IPS-15b (cell line): ENCODE data around the gene COL3A1.

Experiments used
- H3K27me3 ChIP-seq: one replicate; pipeline ENCODE4 v1.6.1; 2013; ENCODE audit warnings: low read length; ENCODE audit not compliant: control insufficient read depth, insufficient read depth
- H3K36me3 ChIP-seq: one replicate; pipeline ENCODE4 v1.6.1; 2013; ENCODE audit warnings: low read length; ENCODE audit not compliant: control insufficient read depth, insufficient read depth
- H3K4me1 ChIP-seq: one replicate; pipeline ENCODE4 v1.6.1; 2013; ENCODE audit warnings: mild to moderate bottlenecking, low read length; ENCODE audit not compliant: control insufficient read depth, insufficient read depth
- H3K4me3 ChIP-seq: one replicate; pipeline ENCODE4 v1.5.1; 2013; ENCODE audit warnings: low read depth, low read length
- H3K9ac ChIP-seq: one replicate; pipeline ENCODE4 v1.6.1; 2013; ENCODE audit warnings: low read depth, mild to moderate bottlenecking, low read length
- H3K9me3 ChIP-seq: one replicate; pipeline ENCODE4 v1.6.1; 2013; ENCODE audit warnings: mild to moderate bottlenecking, low read length; ENCODE audit not compliant: control insufficient read depth, insufficient read depth

The COL3A1 gene

DNA sequence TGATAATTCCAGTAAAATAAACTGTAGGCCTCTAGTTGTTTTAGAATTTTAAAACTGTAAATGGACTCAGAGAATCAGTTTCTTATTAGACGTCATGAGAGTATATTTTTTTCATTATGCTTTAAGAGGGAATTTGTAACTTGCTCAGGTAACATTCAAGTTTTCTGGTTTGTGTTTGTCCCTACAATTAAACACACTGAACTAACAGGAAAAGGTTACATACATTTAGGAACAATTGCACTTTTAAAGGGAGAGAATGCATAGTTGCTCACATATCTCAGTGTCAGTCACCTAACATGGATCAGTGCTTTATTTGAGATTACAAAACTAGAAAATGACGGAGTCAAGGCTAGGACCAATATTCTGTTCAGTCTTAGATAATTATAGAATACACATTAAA is 3.1 kb downstream of the COL3A1 start:
- H3K27me3 ChIP-seq, result no peaks in the 10 kb centered on the region
- no peaks in the 10 kb centered on the region for H3K4me1 ChIP-seq
- H3K9ac ChIP-seq, result no peak overlapping the region
- H3K36me3 ChIP-seq, result no peaks in the 10 kb centered on the region
- H3K9me3 ChIP-seq, result no peaks in the 10 kb centered on the region
- H3K4me3 ChIP-seq, result no peak overlapping the region

DNA sequence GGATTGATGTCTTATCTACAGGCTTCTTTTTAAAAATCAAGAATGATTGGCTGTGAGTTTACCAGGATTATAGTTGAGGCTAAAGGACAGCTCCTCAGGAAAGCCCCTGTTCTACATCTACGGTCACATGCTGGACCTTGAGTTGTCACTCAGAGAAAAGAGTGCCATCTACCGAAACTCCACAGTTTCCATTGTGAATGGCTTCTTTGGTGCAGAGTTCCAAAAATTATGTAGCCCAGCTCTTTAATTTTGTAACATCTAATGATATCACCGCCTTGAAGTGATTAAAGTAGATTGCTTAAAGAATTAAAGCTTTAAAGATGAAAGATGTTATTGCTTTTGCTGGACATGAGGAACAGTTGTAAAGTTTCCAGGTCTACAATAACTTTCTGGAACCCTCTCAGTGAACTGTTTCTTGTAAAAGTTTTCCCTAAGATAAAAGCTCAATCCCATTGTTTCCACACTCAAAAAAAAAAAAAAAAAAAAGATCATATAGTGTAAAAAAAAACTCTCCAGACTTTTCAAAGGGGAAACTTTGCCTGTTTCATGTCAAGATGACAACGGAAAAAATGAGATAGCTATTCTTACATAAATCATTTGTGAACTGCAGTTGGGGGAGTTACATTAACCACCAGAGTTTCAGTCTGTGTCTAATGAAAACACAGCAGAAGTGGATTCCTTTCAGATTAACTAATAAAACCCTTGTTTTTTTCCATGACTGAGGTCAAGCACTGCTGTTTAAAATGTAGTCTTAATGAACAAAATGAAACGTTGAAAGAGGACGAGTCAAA is 4.3 kb downstream of the COL3A1 start:
- H3K4me1 ChIP-seq, result no peaks in the 10 kb centered on the region
- no peak overlapping the region for H3K4me3 ChIP-seq
- no peaks in the 10 kb centered on the region for H3K27me3 ChIP-seq
- H3K36me3 ChIP-seq, result no peaks in the 10 kb centered on the region
- H3K9ac ChIP-seq, result no peak overlapping the region
- H3K9me3 ChIP-seq, result no peaks in the 10 kb centered on the region

DNA sequence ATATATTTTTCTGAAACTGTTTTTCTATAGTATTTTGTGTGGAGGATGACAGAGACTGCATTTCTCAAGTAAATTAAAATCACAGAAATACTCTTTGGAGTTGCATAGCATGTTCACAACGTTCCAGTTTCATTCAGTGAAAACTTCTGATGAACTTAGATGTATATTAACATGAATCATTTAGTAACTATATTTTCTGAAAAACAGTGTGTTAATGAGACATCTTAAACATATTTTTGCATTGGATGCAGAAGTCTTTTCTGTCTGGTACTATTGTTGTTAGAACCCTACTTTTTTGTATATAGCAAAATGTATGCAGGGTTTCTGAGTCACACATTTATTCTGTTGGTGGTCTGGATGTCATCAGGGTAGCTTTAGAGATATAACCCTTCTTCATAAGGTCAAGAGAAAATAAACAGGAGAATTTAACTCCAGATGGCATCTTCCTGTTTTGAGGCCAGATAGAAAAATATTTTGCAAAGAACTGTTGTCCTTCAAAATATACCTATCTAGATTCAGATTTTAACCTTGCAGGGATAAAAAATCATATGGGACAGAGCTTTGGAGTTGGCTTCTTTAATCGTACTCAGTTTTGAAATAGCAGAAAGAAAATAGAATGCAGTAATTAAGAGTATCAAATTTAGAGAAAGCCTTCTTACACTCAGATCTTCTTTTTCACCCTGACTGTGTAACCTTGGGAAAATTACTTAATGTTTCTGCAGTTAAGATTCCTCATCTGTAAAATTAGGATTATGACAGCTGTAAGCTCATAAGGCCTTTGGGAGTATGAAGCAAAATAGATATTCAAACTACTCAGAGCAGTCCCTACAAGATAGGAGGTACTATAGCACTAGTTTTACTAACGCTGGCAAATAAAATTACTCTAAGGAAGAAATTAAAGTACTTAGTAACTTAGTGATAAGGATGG is 5.3 kb downstream of the COL3A1 start:
- H3K9ac ChIP-seq, result no peak overlapping the region
- no peaks in the 10 kb centered on the region for H3K36me3 ChIP-seq
- H3K27me3 ChIP-seq, result no peaks in the 10 kb centered on the region
- no peaks in the 10 kb centered on the region for H3K4me1 ChIP-seq
- no peak overlapping the region for H3K4me3 ChIP-seq
- H3K9me3 ChIP-seq, result no peaks in the 10 kb centered on the region

DNA sequence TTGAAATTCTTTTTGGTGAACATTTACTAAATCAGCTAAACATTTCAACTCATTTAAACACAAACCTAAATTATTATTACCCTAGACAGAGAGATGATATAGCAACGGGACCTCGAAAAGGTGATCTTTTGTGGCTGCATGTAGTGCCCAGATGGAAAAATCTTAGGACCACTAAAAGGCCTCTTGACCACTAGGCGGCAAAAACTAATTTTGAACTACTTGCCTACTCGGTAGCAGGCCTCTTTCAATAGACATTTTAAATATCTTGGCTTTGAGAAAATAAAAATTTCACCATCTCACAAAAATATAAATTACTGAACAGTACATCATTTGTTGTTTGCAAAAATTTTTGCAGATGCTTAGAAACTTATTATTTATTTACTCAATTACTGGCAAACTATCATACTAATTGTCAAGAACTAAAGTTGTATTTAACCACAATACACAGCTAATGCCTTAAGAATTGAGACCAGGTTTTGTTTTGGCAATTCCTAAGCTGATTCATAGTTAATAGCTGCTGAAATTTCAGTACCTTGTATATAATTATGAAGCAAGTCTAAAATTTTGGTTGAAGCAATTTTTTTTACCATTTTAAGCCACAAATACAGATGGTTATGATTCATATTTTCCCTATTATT is 9.4 kb downstream of the COL3A1 start:
- Histone ChIP-seq H3K27me3 (no peaks in the 10 kb centered on the region), H3K36me3 (no peaks in the 10 kb centered on the region), H3K4me1 (no peaks in the 10 kb centered on the region), H3K9me3 (no peaks in the 10 kb centered on the region), H3K9ac (no peak overlapping the region), H3K4me3 (no peak overlapping the region)

DNA sequence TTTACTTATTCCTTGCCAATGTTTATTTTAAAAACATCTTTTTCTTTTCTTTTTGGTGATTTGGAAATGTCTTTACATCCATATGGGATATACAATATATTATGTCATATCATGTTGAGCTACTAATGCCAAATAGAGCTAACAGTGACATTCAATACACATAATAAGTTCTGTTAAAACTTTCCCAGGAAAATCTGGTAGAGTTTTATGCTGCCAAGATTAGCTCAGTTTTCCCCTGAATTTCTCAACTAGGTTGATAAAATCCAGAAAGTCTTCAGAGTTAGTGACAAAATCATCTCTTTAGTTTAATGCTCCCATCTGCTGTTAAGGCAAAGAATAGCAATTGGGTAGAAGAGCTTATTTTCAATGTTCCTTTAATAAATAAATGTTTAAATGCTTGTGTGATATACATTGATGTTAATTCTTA is 9.9 kb downstream of the COL3A1 start:
- Histone ChIP-seq H3K4me1 (no peaks in the 10 kb centered on the region), H3K27me3 (no peaks in the 10 kb centered on the region), H3K4me3 (no peak overlapping the region), H3K9ac (no peak overlapping the region), H3K36me3 (no peaks in the 10 kb centered on the region), H3K9me3 (no peaks in the 10 kb centered on the region)

DNA sequence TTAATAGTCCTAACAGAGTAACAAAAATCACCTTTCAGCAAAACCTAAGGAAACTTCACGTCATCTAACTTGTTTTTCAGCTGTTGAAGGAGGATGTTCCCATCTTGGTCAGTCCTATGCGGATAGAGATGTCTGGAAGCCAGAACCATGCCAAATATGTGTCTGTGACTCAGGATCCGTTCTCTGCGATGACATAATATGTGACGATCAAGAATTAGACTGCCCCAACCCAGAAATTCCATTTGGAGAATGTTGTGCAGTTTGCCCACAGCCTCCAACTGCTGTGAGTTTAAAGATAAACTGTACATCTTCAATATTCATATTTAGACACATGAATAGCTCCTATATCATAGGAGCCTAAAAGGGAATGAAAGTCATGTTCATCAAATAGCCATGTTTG is 10.5 kb downstream of the COL3A1 start:
- Histone ChIP-seq H3K9ac (no peak overlapping the region), H3K36me3 (no peaks in the 10 kb centered on the region), H3K9me3 (no peaks in the 10 kb centered on the region), H3K4me1 (no peaks in the 10 kb centered on the region), H3K4me3 (no peak overlapping the region), H3K27me3 (no peaks in the 10 kb centered on the region)

DNA sequence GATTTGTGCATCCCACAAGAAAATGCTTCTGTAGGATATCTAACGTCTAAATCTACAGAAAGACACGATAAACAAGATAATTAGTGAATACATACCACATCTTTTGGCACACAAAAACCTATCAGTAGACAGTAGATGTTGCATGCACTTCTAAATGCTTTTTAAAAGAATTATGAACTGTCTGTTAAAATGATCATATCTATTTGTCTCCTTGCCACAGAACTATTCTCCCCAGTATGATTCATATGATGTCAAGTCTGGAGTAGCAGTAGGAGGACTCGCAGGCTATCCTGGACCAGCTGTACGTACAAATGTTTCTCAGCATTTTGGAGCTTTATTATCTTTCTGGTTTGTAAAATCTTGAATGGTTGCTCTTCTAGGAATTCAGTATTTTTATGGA is 12.7 kb downstream of the COL3A1 start:
- no peaks in the 10 kb centered on the region for H3K9me3 ChIP-seq
- H3K4me3 ChIP-seq, result no peak overlapping the region
- no peaks in the 10 kb centered on the region for H3K36me3 ChIP-seq
- H3K27me3 ChIP-seq, result no peaks in the 10 kb centered on the region
- H3K4me1 ChIP-seq, result no peaks in the 10 kb centered on the region
- H3K9ac ChIP-seq, result no peak overlapping the region

DNA sequence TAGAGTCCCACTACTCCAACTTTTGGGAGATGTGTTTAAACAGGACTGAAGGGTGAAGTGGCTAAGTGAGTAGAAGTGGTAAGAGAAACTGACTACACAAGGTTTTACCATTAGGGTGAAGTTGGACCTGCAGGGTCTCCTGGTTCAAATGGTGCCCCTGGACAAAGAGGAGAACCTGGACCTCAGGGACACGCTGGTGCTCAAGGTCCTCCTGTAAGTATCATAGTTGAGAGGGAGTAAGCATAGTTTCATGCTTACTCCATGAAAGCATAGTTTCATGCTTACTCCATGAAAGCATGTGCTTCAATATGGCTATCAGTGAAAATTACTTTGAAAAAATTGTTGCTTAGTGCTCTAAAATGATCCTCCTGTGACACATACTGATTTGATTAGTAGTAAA is 19.1 kb downstream of the COL3A1 start:
- Histone ChIP-seq H3K9me3 (no peaks in the 10 kb centered on the region), H3K36me3 (no peaks in the 10 kb centered on the region), H3K4me1 (no peaks in the 10 kb centered on the region), H3K27me3 (no peaks in the 10 kb centered on the region), H3K4me3 (no peak overlapping the region), H3K9ac (no peak overlapping the region)

DNA sequence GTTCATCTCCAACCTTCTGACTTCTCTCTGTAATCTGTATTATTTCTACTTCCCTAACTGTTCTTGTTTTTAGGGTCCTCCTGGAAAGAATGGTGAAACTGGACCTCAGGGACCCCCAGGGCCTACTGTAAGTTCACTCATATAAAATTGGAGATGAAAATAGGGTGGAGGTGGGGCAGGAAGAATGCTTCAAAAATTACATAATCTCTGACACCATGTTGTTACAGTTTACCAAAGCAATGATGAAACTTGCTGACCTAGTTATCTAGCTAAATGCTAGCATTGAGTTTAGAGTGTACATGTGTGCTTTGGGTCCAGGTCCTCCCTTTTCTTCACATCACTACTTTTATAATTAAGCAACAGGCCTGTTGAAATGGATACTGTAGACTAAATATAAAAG is 23.1 kb downstream of the COL3A1 start:
- H3K4me3 ChIP-seq, result no peak overlapping the region
- H3K4me1 ChIP-seq, result no peaks in the 10 kb centered on the region
- H3K27me3 ChIP-seq, result no peaks in the 10 kb centered on the region
- H3K9ac ChIP-seq, result no peak overlapping the region
- H3K36me3 ChIP-seq, result no peaks in the 10 kb centered on the region
- H3K9me3 ChIP-seq, result no peaks in the 10 kb centered on the region

DNA sequence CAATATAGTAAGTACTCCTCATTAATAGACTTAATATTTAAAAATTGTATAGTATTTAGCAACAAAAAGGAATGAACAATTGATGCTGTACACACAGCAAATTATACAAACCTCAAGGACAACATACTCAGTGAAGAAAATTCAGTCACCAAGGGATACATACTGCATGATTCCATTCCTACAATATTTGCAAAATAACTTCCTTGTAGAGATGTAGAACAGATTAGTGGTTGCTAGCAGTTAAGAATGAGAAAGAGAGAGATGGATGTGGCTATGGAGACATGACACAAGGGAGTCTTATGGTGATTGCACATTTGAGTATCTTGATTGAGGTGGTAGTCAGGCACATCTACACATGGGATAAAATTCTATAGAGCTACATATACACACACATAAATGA is 26.0 kb downstream of the COL3A1 start:
- H3K9me3 ChIP-seq, result no peaks in the 10 kb centered on the region
- no peak overlapping the region for H3K9ac ChIP-seq
- no peak overlapping the region for H3K4me3 ChIP-seq
- H3K27me3 ChIP-seq, result no peaks in the 10 kb centered on the region
- no peaks in the 10 kb centered on the region for H3K36me3 ChIP-seq
- H3K4me1 ChIP-seq, result no peaks in the 10 kb centered on the region

DNA sequence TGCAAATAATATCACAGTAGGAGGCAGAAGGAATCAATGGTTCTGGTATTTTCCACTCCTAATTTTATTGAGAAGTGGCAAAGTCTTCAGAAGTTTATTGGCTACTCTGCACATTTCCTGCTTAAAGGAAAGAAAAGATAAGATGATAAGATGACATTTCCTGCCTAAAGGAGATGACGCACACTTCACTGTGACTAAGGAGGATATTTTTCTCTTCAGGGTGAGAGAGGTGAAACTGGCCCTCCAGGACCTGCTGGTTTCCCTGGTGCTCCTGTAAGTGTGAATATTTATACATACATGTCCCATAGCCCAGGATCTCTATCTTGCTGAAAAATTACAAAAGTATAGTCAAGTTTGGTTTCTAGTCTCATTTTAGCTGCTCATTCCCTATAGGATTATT is 27.9 kb downstream of the COL3A1 start:
- no peaks in the 10 kb centered on the region for H3K9me3 ChIP-seq
- H3K4me1 ChIP-seq, result no peaks in the 10 kb centered on the region
- no peaks in the 10 kb centered on the region for H3K27me3 ChIP-seq
- no peaks in the 10 kb centered on the region for H3K36me3 ChIP-seq
- no peak overlapping the region for H3K4me3 ChIP-seq
- no peak overlapping the region for H3K9ac ChIP-seq
